ENCODE data around the gene RELN. TPM values are rescaled to one million over a fixed set of nuclear protein-coding genes. Genes with fewer than 3 reads are reported as not detected.

RELN gene
- total RNA-seq, 1 experiment from 2014 or later: 0.10 TPM

- no peaks in the 10 kb centered on the region for H3K4me1 ChIP-seq (ENCODE audit: control insufficient read depth, insufficient read depth, low read length)
- no peaks in the 10 kb centered on the region for H3K36me3 ChIP-seq (ENCODE audit: control insufficient read depth, insufficient read depth, low read length)
- CTCF ChIA-PET: no interaction called here
- TF ChIP-seq TCF7L2 (IDR thresholded peaks at IDR 0.05; ENCODE audit: low read depth, low read length) (no peak), POLR2AphosphoS5 (IDR thresholded peaks at IDR 0.05; ENCODE audit: low read depth, low read length) (no peak)
- POLR2A ChIA-PET: no interaction called here
- intact Hi-C loops (cut with micrococcal nuclease; ENCODE audit: unreplicated experiment): no loop called here
- in situ Hi-C loops (cut with HindIII; ENCODE audit: low pct_unique_long_range_greater_than_20kb, low sequenced_read_pairs): no loop called here
- H3K4me3 ChIP-seq (ENCODE audit: low read depth in 2 of 2, low read length in 2 of 2): no peak overlapping the region
- ATAC-seq (no peak), DNase-seq (ENCODE audit: low read depth, low spot score) (no peak)
- no TSS peak for BruUV-seq (replicated peaks)
- H3K9me3 ChIP-seq (ENCODE audit: control insufficient read depth, insufficient read depth, low read depth, low read length): no peaks in the 10 kb centered on the region
- no peaks in the 10 kb centered on the region for H3K27me3 ChIP-seq (ENCODE audit: control insufficient read depth, insufficient read depth, low read length)
- no peak overlapping the region for H3K27ac ChIP-seq (ENCODE audit: low read length)
Measured at GRCh38 chr7:103710247-103710646, 279.2 kb downstream of the RELN start.

GRCh38 chr7:103706805-103707204, 282.7 kb downstream of the RELN start:
- intact Hi-C loops (cut with micrococcal nuclease; ENCODE audit: unreplicated experiment): no loop called here
- CTCF ChIA-PET: no interaction called here
- DNase-seq (ENCODE audit: low read depth, low spot score) (no peak), ATAC-seq (no peak)
- H3K27me3 ChIP-seq (ENCODE audit: control insufficient read depth, insufficient read depth, low read length): peaks cover 4% of the 10 kb centered on the region; the same call in 1 of the 2 replicates
- H3K4me1 ChIP-seq (ENCODE audit: control insufficient read depth, insufficient read depth, low read length): no peaks in the 10 kb centered on the region
- TF ChIP-seq REST (IDR thresholded peaks at IDR 0.05; ENCODE audit: insufficient read depth in 1 of 2, low read depth in 2 of 2, low read length in 1 of 2) (no peak), POLR2AphosphoS5 (IDR thresholded peaks at IDR 0.05; ENCODE audit: low read depth, low read length) (no peak), SIN3A (IDR thresholded peaks at IDR 0.05; ENCODE audit: borderline replicate concordance, insufficient read depth, low read depth, low read length) (no peak), CTCF (IDR thresholded peaks at IDR 0.05) (no peak), TCF7L2 (IDR thresholded peaks at IDR 0.05; ENCODE audit: low read depth, low read length) (no peak)
- BruUV-seq (replicated peaks): no TSS peak
- no peak overlapping the region for H3K4me3 ChIP-seq (ENCODE audit: low read depth in 2 of 2, low read length in 2 of 2)
- no peaks in the 10 kb centered on the region for H3K9me3 ChIP-seq (ENCODE audit: control insufficient read depth, insufficient read depth, low read depth, low read length)
- POLR2A ChIA-PET: no interaction called here
- no peaks in the 10 kb centered on the region for H3K36me3 ChIP-seq (ENCODE audit: control insufficient read depth, insufficient read depth, low read length)
- no peak overlapping the region for H3K27ac ChIP-seq (ENCODE audit: low read length)
- in situ Hi-C loops (cut with HindIII; ENCODE audit: low pct_unique_long_range_greater_than_20kb, low sequenced_read_pairs): no loop called here

GRCh38 chr7:103705542-103705941, 283.9 kb downstream of the RELN start:
- no peak overlapping the region for H3K27ac ChIP-seq (ENCODE audit: low read length)
- no peak for DNase-seq (ENCODE audit: low read depth, low spot score)
- no peaks in the 10 kb centered on the region for H3K4me1 ChIP-seq (ENCODE audit: control insufficient read depth, insufficient read depth, low read length)
- intact Hi-C loops (cut with micrococcal nuclease; ENCODE audit: unreplicated experiment): no loop called here
- no peaks in the 10 kb centered on the region for H3K9me3 ChIP-seq (ENCODE audit: control insufficient read depth, insufficient read depth, low read depth, low read length)
- CTCF ChIA-PET: no interaction called here
- H3K36me3 ChIP-seq (ENCODE audit: control insufficient read depth, insufficient read depth, low read length): no peaks in the 10 kb centered on the region
- BruUV-seq (replicated peaks): no TSS peak
- in situ Hi-C loops (cut with HindIII; ENCODE audit: low pct_unique_long_range_greater_than_20kb, low sequenced_read_pairs): no loop called here
- TF ChIP-seq TCF7L2 (IDR thresholded peaks at IDR 0.05; ENCODE audit: low read depth, low read length) (no peak), POLR2AphosphoS5 (IDR thresholded peaks at IDR 0.05; ENCODE audit: low read depth, low read length) (no peak), REST (IDR thresholded peaks at IDR 0.05; ENCODE audit: insufficient read depth in 1 of 2, low read depth in 2 of 2, low read length in 1 of 2) (no peak), SIN3A (IDR thresholded peaks at IDR 0.05; ENCODE audit: borderline replicate concordance, insufficient read depth, low read depth, low read length) (no peak), CTCF (IDR thresholded peaks at IDR 0.05) (no peak)
- no peak for ATAC-seq
- POLR2A ChIA-PET: no interaction called here
- no peak overlapping the region for H3K4me3 ChIP-seq (ENCODE audit: low read depth in 2 of 2, low read length in 2 of 2)
- H3K27me3 ChIP-seq (ENCODE audit: control insufficient read depth, insufficient read depth, low read length): peaks cover 4% of the 10 kb centered on the region; the same call in 1 of the 2 replicates

Data from Panc1 (cell line).